ENCODE data around the gene ZNF888.
"Not testable (repeated sequence)": the region's sequence is repeated elsewhere in the genome, so short reads cannot be mapped to it uniquely, and the experiment has no call there.

The ZNF888 gene

GRCh38 chr19:52871466-52871865, 51.8 kb downstream of the ZNF888 start:
- no peak for DNase-seq

GRCh38 chr19:52868031-52868430, 55.2 kb downstream of the ZNF888 start:
- not testable (repeated sequence) for DNase-seq

- DNase-seq, result peak; percentile 59
Observed at GRCh38 chr19:52857378-52858191, 65.6 kb downstream of the ZNF888 start, which contains the start of gene ZNF468. Gene ZNF468, minus strand, starts transcription at chr19:52857619. Its CDS starts 3,347 bp downstream, at chr19:52854272.

- DNase-seq, result not testable (repeated sequence)
Observed at GRCh38 chr19:52856540-52857377, 66.5 kb downstream of the ZNF888 start.

All from fibroblast of upper back skin (primary cell).